Cardiac muscle cell (in vitro differentiated cells and primary cell): ENCODE results near the gene POLN. TPM values are rescaled to one million over a fixed set of nuclear protein-coding genes. Genes with fewer than 3 reads are reported as not detected.
"Not testable (repeated sequence)": the region's sequence is repeated elsewhere in the genome, so short reads cannot be mapped to it uniquely, and the experiment has no call there.

Experiments
- DNase-seq, 2 donors: peaks; one replicate each; pipeline versions ENCODE4 v3.0.0 to v3.0.0-alpha.2; 2010 to 2017; ENCODE audit warnings: low read depth in 1 of 2, low spot score in 1 of 2
- H3K27ac ChIP-seq: fragments of 200-600 bp; sonication (generic); 2 replicates; pipeline ENCODE4 v1.5.1; 2016
- H3K27me3 ChIP-seq: fragments of 200-600 bp; sonication (generic); 2 replicates; pipeline ENCODE4 v1.6.0; 2016; ENCODE audit warnings: control low read depth
- H3K36me3 ChIP-seq: fragments of 200-600 bp; sonication (generic); 2 replicates; pipeline ENCODE4 v1.5.1; 2016; ENCODE audit warnings: control low read depth
- H3K4me1 ChIP-seq: fragments of 200-600 bp; sonication (generic); 2 replicates; pipeline ENCODE4 v1.8.1; 2017; ENCODE audit warnings: low read depth, mild to moderate bottlenecking, mixed run types
- H3K4me3 ChIP-seq: fragments of 200-600 bp; sonication (generic); 2 replicates; pipeline ENCODE4 v1.5.1; 2016; ENCODE audit warnings: mild to moderate bottlenecking
- H3K9me3 ChIP-seq: fragments of 200-600 bp; sonication (generic); 2 replicates; pipeline ENCODE4 v1.5.1; 2017; ENCODE audit warnings: low read depth, mild to moderate bottlenecking, control low read depth
- CTCF ChIP-seq: IDR thresholded peaks from 2 replicates; pipeline ENCODE4 v1.5.1; 2012; ENCODE audit warnings: low read depth, mild to moderate bottlenecking, low read length
- polyA plus RNA-seq: library from polyadenylated mRNA; unstranded; fragments of >200 nt; fragmentation: Nextera tagmentation; extraction: Ambion mirVana; gene quantifications from 2 replicates; pipeline ENCODE4 v1.2.1, GENCODE V29; 2016
- total RNA-seq: library from RNA; depleted of rRNA; stranded (reverse); fragments of >200 nt; gene quantifications from 2 replicates; pipeline ENCODE4 v1.2.3, GENCODE V29; 2016

Gene POLN
- total and polyA plus RNA-seq, 2 experiments from 2014 or later = 5.2 to 9.0 TPM

- TF ChIP-seq CTCF = no peak
- H3K27me3 ChIP-seq = no peaks in the 10 kb centered on the region
Measured at GRCh38 chr4:2276581-2277325, 34.8 kb upstream of the POLN start.

GRCh38 chr4:2275546-2276251 lies 33.8 kb upstream of the POLN start:
- no peaks in the 10 kb centered on the region for H3K4me1 ChIP-seq
- no peaks in the 10 kb centered on the region for H3K36me3 ChIP-seq
- no peak overlapping the region for H3K27ac ChIP-seq
- no peaks in the 10 kb centered on the region for H3K9me3 ChIP-seq
- TF ChIP-seq CTCF = no peak
- no peak for DNase-seq
- H3K4me3 ChIP-seq = no peak overlapping the region
- no peaks in the 10 kb centered on the region for H3K27me3 ChIP-seq

More at GRCh38 chr4:2276581-2277325, 34.8 kb upstream of the POLN start:
- no peaks in the 10 kb centered on the region for H3K36me3 ChIP-seq
- H3K4me1 ChIP-seq = no peaks in the 10 kb centered on the region
- H3K4me3 ChIP-seq = no peak overlapping the region
- no peaks in the 10 kb centered on the region for H3K9me3 ChIP-seq
- H3K27ac ChIP-seq = no peak overlapping the region
- DNase-seq = no peak

- not testable (repeated sequence) for H3K36me3 ChIP-seq, H3K27ac ChIP-seq, DNase-seq, H3K9me3 ChIP-seq, H3K4me1 ChIP-seq, H3K27me3 ChIP-seq, H3K4me3 ChIP-seq
Measured at GRCh38 chr4:2275044-2275397, 33.1 kb upstream of the POLN start.

GRCh38 chr4:2274320-2275043 lies 32.6 kb upstream of the POLN start:
- TF ChIP-seq CTCF = no peak
- no peak for DNase-seq

GRCh38 chr4:2273657-2274319 lies 31.9 kb upstream of the POLN start:
- Histone ChIP-seq H3K27ac (no peak overlapping the region), H3K9me3 (no peaks in the 10 kb centered on the region), H3K4me3 (no peak overlapping the region), H3K4me1 (peaks cover 9% of the 10 kb centered on the region), H3K27me3 (no peaks in the 10 kb centered on the region), H3K36me3 (no peaks in the 10 kb centered on the region)
- no peak for DNase-seq
- TF ChIP-seq CTCF = no peak

More at GRCh38 chr4:2274320-2275043, 32.6 kb upstream of the POLN start:
- Histone ChIP-seq H3K4me3 (no peak overlapping the region), H3K27ac (no peak overlapping the region), H3K27me3 (no peaks in the 10 kb centered on the region), H3K4me1 (peaks cover 2% of the 10 kb centered on the region), H3K36me3 (no peaks in the 10 kb centered on the region), H3K9me3 (no peaks in the 10 kb centered on the region)
